DOHH2 (cell line): Measurements from ENCODE around the gene ASH1L.
A peak's percentile ranks its signal among the peaks of the same experiment; 100 is the strongest.

Source experiments
- H3F3A ChIP-seq: fragments of 200-600 bp; sonication (generic), shearing (Covaris generic); 2 replicates; pipeline ENCODE4 v1.6.0; 2016; ENCODE audit warnings: antibody characterized with exemption, mild to moderate bottlenecking; ENCODE audit not compliant: control insufficient read depth, insufficient read depth
- H3K27ac ChIP-seq: fragments of 200-600 bp; sonication (generic); 2 replicates; pipeline ENCODE4 v1.5.1; 2014; ENCODE audit warnings: low read depth, mild to moderate bottlenecking, low read length, moderate library complexity
- H3K27me3 ChIP-seq: fragments of 200-600 bp; sonication (generic); 2 replicates; pipeline ENCODE4 v1.6.1; 2014; ENCODE audit warnings: mild to moderate bottlenecking, low read length, mixed read lengths; ENCODE audit not compliant: control insufficient read depth
- H3K36me3 ChIP-seq: fragments of 200-600 bp; sonication (generic); 2 replicates; pipeline ENCODE4 v1.6.1; 2014; ENCODE audit warnings: mild to moderate bottlenecking, low read length, moderate library complexity, mixed read lengths; ENCODE audit not compliant: control insufficient read depth
- H3K4me1 ChIP-seq: fragments of 200-600 bp; sonication (generic); 2 replicates; pipeline ENCODE4 v1.6.1; 2014; ENCODE audit warnings: mild to moderate bottlenecking, low read length, mixed read lengths; ENCODE audit not compliant: control insufficient read depth
- H3K4me2 ChIP-seq: fragments of 200-600 bp; sonication (generic); 2 replicates; pipeline ENCODE4 v1.6.0; 2014; ENCODE audit warnings: mild to moderate bottlenecking, low read length, moderate library complexity
- H3K4me3 ChIP-seq: fragments of 200-600 bp; sonication (generic); 2 replicates; pipeline ENCODE4 v1.5.1; 2014; ENCODE audit warnings: mild to moderate bottlenecking, low read length, mixed read lengths
- H3K79me2 ChIP-seq: fragments of 200-600 bp; sonication (generic); 2 replicates; pipeline ENCODE4 v1.6.1; 2014; ENCODE audit warnings: mild to moderate bottlenecking, low read length, mixed read lengths; ENCODE audit not compliant: control insufficient read depth
- H3K9me2 ChIP-seq: fragments of 200-600 bp; sonication (generic); replicated peaks from 2 replicates; pipeline ENCODE4 v1.6.1; 2014; ENCODE audit warnings: mild to moderate bottlenecking, low read length, mixed read lengths; ENCODE audit not compliant: control insufficient read depth
- H3K9me3 ChIP-seq: fragments of 200-600 bp; sonication (generic); 2 replicates; pipeline ENCODE4 v1.6.1; 2014; ENCODE audit warnings: antibody characterized with exemption, low read length, mixed read lengths; ENCODE audit not compliant: control insufficient read depth, insufficient read depth
- H4K20me1 ChIP-seq: fragments of 200-600 bp; sonication (generic); 2 replicates; pipeline ENCODE4 v1.6.0; 2014; ENCODE audit warnings: low read depth, mild to moderate bottlenecking, antibody characterized with exemption, low read length, moderate library complexity; ENCODE audit not compliant: control insufficient read depth, insufficient read depth
- EZH2phosphoT487 ChIP-seq: fragments of 200-600 bp; sonication (generic); IDR thresholded peaks from 2 replicates; pipeline ENCODE4 v1.6.1; 2017; ENCODE audit warnings: borderline replicate concordance, mild to moderate bottlenecking, antibody characterized with exemption, low read length, moderate library complexity, mixed read lengths
- TF ChIP-seq, protein P1 (sequence below): fragments of 200-600 bp; sonication (generic); IDR thresholded peaks from one replicate; pipeline ENCODE4 v1.5.1; 2014; ENCODE audit warnings: antibody characterized with exemption, mild to moderate bottlenecking, low read depth, low read length; ENCODE audit not compliant: poor library complexity, severe bottlenecking

Gene ASH1L

GRCh38 chr1:155383406-155383805, 179.2 kb downstream of the ASH1L start:
- peaks cover 11% of the 10 kb centered on the region for H3K4me1 ChIP-seq
- H3K4me3 ChIP-seq: no peak overlapping the region
- H3K79me2 ChIP-seq: no peaks in the 10 kb centered on the region
- no peak for TF ChIP-seq EZH2phosphoT487
- TF ChIP-seq, protein P1, sequence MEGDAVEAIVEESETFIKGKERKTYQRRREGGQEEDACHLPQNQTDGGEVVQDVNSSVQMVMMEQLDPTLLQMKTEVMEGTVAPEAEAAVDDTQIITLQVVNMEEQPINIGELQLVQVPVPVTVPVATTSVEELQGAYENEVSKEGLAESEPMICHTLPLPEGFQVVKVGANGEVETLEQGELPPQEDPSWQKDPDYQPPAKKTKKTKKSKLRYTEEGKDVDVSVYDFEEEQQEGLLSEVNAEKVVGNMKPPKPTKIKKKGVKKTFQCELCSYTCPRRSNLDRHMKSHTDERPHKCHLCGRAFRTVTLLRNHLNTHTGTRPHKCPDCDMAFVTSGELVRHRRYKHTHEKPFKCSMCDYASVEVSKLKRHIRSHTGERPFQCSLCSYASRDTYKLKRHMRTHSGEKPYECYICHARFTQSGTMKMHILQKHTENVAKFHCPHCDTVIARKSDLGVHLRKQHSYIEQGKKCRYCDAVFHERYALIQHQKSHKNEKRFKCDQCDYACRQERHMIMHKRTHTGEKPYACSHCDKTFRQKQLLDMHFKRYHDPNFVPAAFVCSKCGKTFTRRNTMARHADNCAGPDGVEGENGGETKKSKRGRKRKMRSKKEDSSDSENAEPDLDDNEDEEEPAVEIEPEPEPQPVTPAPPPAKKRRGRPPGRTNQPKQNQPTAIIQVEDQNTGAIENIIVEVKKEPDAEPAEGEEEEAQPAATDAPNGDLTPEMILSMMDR: no peak
- H3K9me3 ChIP-seq: no peaks in the 10 kb centered on the region
- H3K9me2 ChIP-seq: no peaks in the 10 kb centered on the region
- H3K4me2 ChIP-seq: no peak overlapping the region
- no peak overlapping the region for H3K27ac ChIP-seq
- H3K36me3 ChIP-seq: peaks cover 30% of the 10 kb centered on the region
- no peaks in the 10 kb centered on the region for H4K20me1 ChIP-seq
- peaks cover 4% of the 10 kb centered on the region for H3F3A ChIP-seq
- H3K27me3 ChIP-seq: no peaks in the 10 kb centered on the region

DNA sequence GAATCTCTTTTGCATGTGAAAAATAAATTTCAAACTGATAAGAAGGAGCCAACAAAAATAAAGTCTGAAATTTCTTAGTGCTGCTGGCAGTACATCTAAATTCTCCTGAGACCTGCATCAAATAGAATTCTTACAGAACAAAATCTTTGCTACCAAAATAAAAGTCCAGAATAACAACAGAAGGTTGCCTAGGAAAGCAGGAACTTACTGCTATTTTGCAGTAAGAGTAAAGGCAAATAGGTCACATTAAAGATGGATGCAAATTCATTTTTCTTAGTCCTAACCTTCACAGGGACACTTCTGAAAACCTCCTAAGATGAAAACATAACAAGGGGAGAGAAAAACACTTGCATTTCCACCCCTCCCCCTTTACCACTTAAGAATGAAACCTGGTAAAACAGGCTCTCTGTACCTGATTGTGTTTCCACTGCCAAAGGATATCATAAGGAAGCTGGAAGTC, 182.9 kb downstream of the ASH1L start:
- peaks cover 11% of the 10 kb centered on the region for H3K4me1 ChIP-seq
- peaks cover 4% of the 10 kb centered on the region for H3F3A ChIP-seq
- no peaks in the 10 kb centered on the region for H4K20me1 ChIP-seq
- peak overlapping the region; percentile 46 for H3K4me2 ChIP-seq
- H3K36me3 ChIP-seq: peaks cover 44% of the 10 kb centered on the region
- no peaks in the 10 kb centered on the region for H3K27me3 ChIP-seq
- no peak for TF ChIP-seq EZH2phosphoT487
- TF ChIP-seq, protein P1: no peak
- H3K9me2 ChIP-seq: no peaks in the 10 kb centered on the region
- no peaks in the 10 kb centered on the region for H3K9me3 ChIP-seq
- no peaks in the 10 kb centered on the region for H3K79me2 ChIP-seq
- H3K27ac ChIP-seq: no peak overlapping the region
- no peak overlapping the region for H3K4me3 ChIP-seq

GRCh38 chr1:155379180-155379579, 183.4 kb downstream of the ASH1L start:
- no peaks in the 10 kb centered on the region for H3K9me3 ChIP-seq
- H3K4me2 ChIP-seq: peak overlapping the region; percentile 46
- peaks cover 48% of the 10 kb centered on the region for H3K36me3 ChIP-seq
- H3K4me1 ChIP-seq: peaks cover 11% of the 10 kb centered on the region
- H3K4me3 ChIP-seq: no peak overlapping the region
- H3K27me3 ChIP-seq: no peaks in the 10 kb centered on the region
- no peaks in the 10 kb centered on the region for H4K20me1 ChIP-seq
- H3K79me2 ChIP-seq: no peaks in the 10 kb centered on the region
- TF ChIP-seq, protein P1: no peak
- no peak for TF ChIP-seq EZH2phosphoT487
- H3K27ac ChIP-seq: no peak overlapping the region
- peaks cover 4% of the 10 kb centered on the region for H3F3A ChIP-seq
- H3K9me2 ChIP-seq: no peaks in the 10 kb centered on the region
